Fibroblast of lung (primary cell): Measurements from ENCODE around the gene CHST11.

Source experiments
- CTCF ChIP-seq, 2 donors: IDR thresholded peaks in 1 of 2; conservative IDR thresholded peaks in 1 of 2; 1 replicate in 1 of 2; 2 replicates in 1 of 2; pipeline ENCODE4 v1.5.1; 2011 to 2012; ENCODE audit warnings: low read length in 2 of 2, control low read depth in 1 of 2, inconsistent platforms in 1 of 2, low read depth in 1 of 2, mild to moderate bottlenecking in 1 of 2
- EZH2 ChIP-seq: IDR thresholded peaks from 2 replicates; pipeline ENCODE4 v1.5.1; 2012; ENCODE audit warnings: low read length, control low read depth, mild to moderate bottlenecking; ENCODE audit errors: missing control alignments

- TF ChIP-seq CTCF (conservative IDR thresholded peaks at IDR 0.05 in 1 of 2, IDR thresholded peaks at IDR 0.05 in 1 of 2; ENCODE audit: low read depth in 1 of 2, low read length in 2 of 2) (no peak), EZH2 (no peak)
Measured at GRCh38 chr12:104599272-104600035, 142.7 kb downstream of the CHST11 start.
